GM12873 (cell line): ENCODE data around the gene AKAP5.

Experiments
- CTCF ChIP-seq: IDR thresholded peaks from 2 replicates; pipeline ENCODE4 v1.5.1; 2012; ENCODE audit warnings: low read depth, mild to moderate bottlenecking, moderate library complexity, low read length, control low read depth; ENCODE audit not compliant: insufficient read depth; ENCODE audit errors: missing control alignments

The AKAP5 gene

DNA sequence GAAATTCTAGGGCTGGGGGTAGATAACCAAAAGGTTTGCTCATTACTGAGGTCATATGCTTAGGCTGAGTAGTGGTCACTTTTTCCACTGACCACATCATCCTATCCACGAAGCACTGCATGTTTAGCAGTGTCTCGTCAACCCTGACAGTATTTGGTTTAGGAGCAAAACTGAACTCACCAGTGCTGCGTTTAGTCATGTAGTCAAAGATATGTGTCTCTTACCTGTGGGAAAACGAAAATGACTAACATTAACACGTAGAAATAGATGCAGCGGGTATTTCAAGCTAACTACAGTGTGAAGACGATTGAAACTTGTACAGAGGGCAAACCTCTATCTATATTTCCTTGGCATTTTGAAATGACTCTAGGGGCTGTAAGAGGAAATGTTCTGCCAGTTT, 42.5 kb upstream of the AKAP5 start:
- TF ChIP-seq CTCF, result no peak

DNA sequence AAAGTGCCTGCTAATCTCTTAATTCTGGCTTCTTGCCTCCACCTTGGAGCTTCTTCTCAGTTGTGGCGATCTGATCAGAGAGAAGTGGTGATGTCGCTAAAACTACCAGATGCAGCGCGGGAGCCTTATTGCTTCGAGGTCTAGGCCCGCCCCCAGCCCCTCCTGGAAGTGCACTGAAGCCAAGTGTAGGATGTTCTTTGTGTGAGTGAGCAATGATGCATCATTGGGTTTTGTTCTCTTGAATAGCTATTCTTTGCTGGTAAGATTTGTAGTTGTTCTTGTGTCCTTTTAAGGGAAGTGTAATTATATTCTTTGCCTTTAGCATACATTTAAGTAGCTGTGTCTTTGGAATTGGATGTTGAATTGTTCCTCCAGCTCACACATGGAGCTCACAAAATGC, 41.3 kb upstream of the AKAP5 start:
- no peak for TF ChIP-seq CTCF

DNA sequence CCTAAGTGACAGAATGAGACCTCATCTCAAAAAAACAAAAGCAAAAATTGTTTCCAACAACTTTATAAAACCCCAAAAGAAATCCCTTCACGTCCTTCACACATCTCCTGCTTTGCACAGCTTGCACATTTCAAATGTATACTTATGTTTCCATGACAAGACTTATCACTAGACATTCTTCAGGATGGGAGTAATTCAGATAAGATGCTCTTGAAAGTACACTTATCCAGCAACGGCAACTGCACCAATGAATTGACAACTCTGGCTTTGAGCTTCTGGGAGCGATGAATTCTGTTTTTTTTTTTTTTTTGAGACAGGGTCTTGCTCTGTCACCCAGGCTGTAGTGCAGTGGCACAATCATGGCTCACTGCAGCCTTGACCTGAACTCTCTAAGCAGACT, 30.8 kb upstream of the AKAP5 start:
- no peak for TF ChIP-seq CTCF

- TF ChIP-seq CTCF, result no peak
These were observed 27.0 kb upstream of the AKAP5 start for GRCh38 chr14:64438181-64438841.

DNA sequence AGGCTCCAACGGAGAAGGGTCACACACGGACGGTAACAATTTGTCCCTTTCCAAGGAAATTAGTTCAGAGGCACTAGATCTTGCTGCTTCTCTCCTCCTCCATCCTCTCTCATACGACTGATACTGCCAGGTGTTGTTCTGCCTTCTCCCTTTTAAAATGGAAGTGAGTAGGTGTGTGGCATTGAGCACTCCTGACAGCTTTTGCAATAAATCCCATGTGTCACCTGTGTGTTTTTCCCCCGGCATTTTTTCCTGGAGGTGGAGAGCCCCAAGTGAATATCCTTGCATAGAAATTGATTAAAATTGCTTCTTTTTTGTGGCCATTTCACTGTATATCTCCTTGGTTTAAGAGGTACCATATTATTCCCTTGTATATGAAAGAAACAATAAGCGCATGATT, 26.2 kb upstream of the AKAP5 start:
- no peak for TF ChIP-seq CTCF

DNA sequence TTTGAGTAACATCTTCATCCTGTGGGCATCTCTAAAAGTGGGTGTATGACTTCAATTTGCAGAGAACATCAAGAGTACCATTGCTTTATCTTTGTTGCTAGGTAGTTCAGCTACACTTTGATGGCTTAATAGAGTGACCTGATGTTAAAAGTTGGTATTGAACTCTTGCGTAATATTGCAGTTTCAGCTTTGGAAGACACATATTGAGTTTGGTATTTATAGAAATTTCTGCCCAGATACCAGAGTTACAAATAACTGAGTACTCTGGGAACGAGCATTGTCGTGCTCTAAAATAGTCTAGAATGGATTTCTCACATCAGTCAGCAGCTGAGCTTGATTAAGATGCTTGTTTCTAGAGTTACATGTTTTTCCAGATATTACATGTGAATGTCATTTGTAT, 24.8 kb upstream of the AKAP5 start:
- TF ChIP-seq CTCF, result no peak

- TF ChIP-seq CTCF, result no peak
These were observed 22.9 kb upstream of the AKAP5 start for GRCh38 chr14:64442300-64442988.
